Measurements from ENCODE around the gene FOLR3. TPM values are rescaled to one million over a fixed set of nuclear protein-coding genes. Genes with fewer than 3 reads are reported as not detected.
"Not testable (repeated sequence)": the region's sequence is repeated elsewhere in the genome, so short reads cannot be mapped to it uniquely, and the experiment has no call there.

The FOLR3 gene
- total and polyA plus RNA-seq, 5 experiments from 2014 or later, result not detected

- POLR2A ChIA-PET, result no interaction called here
- H3K4me1 Mint-ChIP-seq, result no peaks in the 10 kb centered on the region
- no peak overlapping the region for H3K4me3 Mint-ChIP-seq
- H3K36me3 Mint-ChIP-seq, result peaks cover 0 to 34% (median 19%) of the 10 kb centered on the region in 3 donors
- ATAC-seq (no peak), DNase-seq (no peak)
- peaks cover 8 to 35% (median 19%) of the 10 kb centered on the region in 9 donors for H3K9me3 Mint-ChIP-seq
- H3K27ac Mint-ChIP-seq, result no peak overlapping the region
- H3K27me3 Mint-ChIP-seq, result peaks cover 0 to 12% (median 8%) of the 10 kb centered on the region in 5 donors
These were observed 9.6 kb upstream of the FOLR3 start for GRCh38 chr11:72125956-72126355.

GRCh38 chr11:72127923-72128322, 7.6 kb upstream of the FOLR3 start:
- H3K9me3 Mint-ChIP-seq, result peaks cover 8 to 35% (median 19%) of the 10 kb centered on the region in 9 donors
- no peak overlapping the region for H3K4me3 Mint-ChIP-seq
- ATAC-seq (no peak), DNase-seq (no peak)
- H3K27ac Mint-ChIP-seq, result no peak overlapping the region
- H3K27me3 Mint-ChIP-seq, result peaks cover 0 to 13% (median 7%) of the 10 kb centered on the region in 5 donors
- POLR2A ChIA-PET, result no interaction called here
- H3K36me3 Mint-ChIP-seq, result peaks cover 0 to 34% (median 19%) of the 10 kb centered on the region in 3 donors
- no peaks in the 10 kb centered on the region for H3K4me1 Mint-ChIP-seq

- H3K4me3 Mint-ChIP-seq, result no peak overlapping the region
- peak overlapping the region in 1 of 10 donors; percentile 63 for H3K27ac Mint-ChIP-seq
- peaks cover 0 to 15% (median 11%) of the 10 kb centered on the region in 5 donors for H3K27me3 Mint-ChIP-seq
- peaks cover 0 to 2% (median 0%) of the 10 kb centered on the region in 4 donors for H3K4me1 Mint-ChIP-seq
- no peak for DNase-seq
- ATAC-seq, result no peak
- H3K9me3 Mint-ChIP-seq, result peaks cover 8 to 35% (median 19%) of the 10 kb centered on the region in 9 donors
- POLR2A ChIA-PET, result no interaction called here
- H3K36me3 Mint-ChIP-seq, result peaks cover 0 to 33% (median 19%) of the 10 kb centered on the region in 3 donors
These were observed 6.1 kb upstream of the FOLR3 start for GRCh38 chr11:72129381-72129780.

- POLR2A ChIA-PET, result no interaction called here
- H3K4me3 Mint-ChIP-seq, result no peak overlapping the region
- ATAC-seq (no peak), DNase-seq (no peak)
- peak overlapping the region in 1 of 10 donors; percentile 90 for H3K27ac Mint-ChIP-seq
- peaks cover 0 to 2% (median 0%) of the 10 kb centered on the region in 4 donors for H3K4me1 Mint-ChIP-seq
- peaks cover 0 to 18% (median 11%) of the 10 kb centered on the region in 5 donors for H3K27me3 Mint-ChIP-seq
- H3K9me3 Mint-ChIP-seq, result peaks cover 6 to 21% (median 15%) of the 10 kb centered on the region in 9 donors
- peaks cover 0 to 22% (median 15%) of the 10 kb centered on the region in 3 donors for H3K36me3 Mint-ChIP-seq
These were observed 2.9 kb upstream of the FOLR3 start for GRCh38 chr11:72132646-72133045.

- no peaks in the 10 kb centered on the region for H3K9me3 Mint-ChIP-seq
- H3K4me1 Mint-ChIP-seq, result peaks cover 0 to 2% (median 0%) of the 10 kb centered on the region in 4 donors
- no peak for DNase-seq
- ATAC-seq, result no peak
- POLR2A ChIA-PET, result no interaction called here
- H3K36me3 Mint-ChIP-seq, result no peaks in the 10 kb centered on the region
- no peak overlapping the region for H3K4me3 Mint-ChIP-seq
- peaks cover 3 to 12% (median 7%) of the 10 kb centered on the region in 5 donors for H3K27me3 Mint-ChIP-seq
- peak overlapping the region in 1 of 10 donors; percentile 47 for H3K27ac Mint-ChIP-seq
These were observed 562 bp downstream of the FOLR3 start for GRCh38 chr11:72135891-72136683.

GRCh38 chr11:72136684-72137262, 1.2 kb downstream of the FOLR3 start:
- Mint-ChIP-seq H3K4me1 (peaks cover 0 to 2% (median 0%) of the 10 kb centered on the region in 4 donors), H3K9me3 (no peaks in the 10 kb centered on the region), H3K36me3 (no peaks in the 10 kb centered on the region), H3K4me3 (no peak overlapping the region), H3K27ac (peak overlapping the region in 1 of 10 donors; percentile 47), H3K27me3 (peaks cover 3 to 12% (median 12%) of the 10 kb centered on the region in 5 donors)
- POLR2A ChIA-PET, result interaction anchor here (0.7 kb wide), 1 partner anchor 46 kb away, joined by 3 read pairs; no protein-coding TSS in a partner anchor
- DNase-seq, result no peak
- ATAC-seq, result no peak

GRCh38 chr11:72138821-72139390, 3.4 kb downstream of the FOLR3 start:
- H3K27ac Mint-ChIP-seq, result peak overlapping the region in 1 of 10 donors; percentile 46
- ATAC-seq, result no peak
- H3K9me3 Mint-ChIP-seq, result no peaks in the 10 kb centered on the region

GRCh38 chr11:72139500-72139899, 4.0 kb downstream of the FOLR3 start:
- no peak overlapping the region for H3K27ac Mint-ChIP-seq
- H3K4me1 Mint-ChIP-seq, result peaks cover 0 to 4% (median 2%) of the 10 kb centered on the region in 4 donors
- peaks cover 2 to 14% (median 8%) of the 10 kb centered on the region in 5 donors for H3K27me3 Mint-ChIP-seq
- POLR2A ChIA-PET, result no interaction called here
- no peaks in the 10 kb centered on the region for H3K9me3 Mint-ChIP-seq
- no peak overlapping the region for H3K4me3 Mint-ChIP-seq
- ATAC-seq (no peak), DNase-seq (no peak)
- H3K36me3 Mint-ChIP-seq, result no peaks in the 10 kb centered on the region

More at GRCh38 chr11:72138821-72139390, 3.4 kb downstream of the FOLR3 start:
- POLR2A ChIA-PET, result no interaction called here
- H3K27me3 Mint-ChIP-seq, result peaks cover 2 to 14% (median 8%) of the 10 kb centered on the region in 5 donors
- H3K4me1 Mint-ChIP-seq, result peaks cover 0 to 2% (median under 1%) of the 10 kb centered on the region in 4 donors
- no peak for DNase-seq
- H3K4me3 Mint-ChIP-seq, result no peak overlapping the region
- H3K36me3 Mint-ChIP-seq, result no peaks in the 10 kb centered on the region

- DNase-seq, result no peak
- H3K4me3 Mint-ChIP-seq, result no peak overlapping the region
- peak overlapping the region in 1 of 10 donors; percentile 21 for H3K27ac Mint-ChIP-seq
- H3K4me1 Mint-ChIP-seq, result peaks cover 0 to 4% (median 2%) of the 10 kb centered on the region in 4 donors
- POLR2A ChIA-PET, result no interaction called here
- H3K9me3 Mint-ChIP-seq, result no peaks in the 10 kb centered on the region
- no peak for ATAC-seq
- H3K36me3 Mint-ChIP-seq, result no peaks in the 10 kb centered on the region
- H3K27me3 Mint-ChIP-seq, result peaks cover 2 to 14% (median 6%) of the 10 kb centered on the region in 5 donors
These were observed 5.1 kb downstream of the FOLR3 start for GRCh38 chr11:72140661-72141060.

- Mint-ChIP-seq H3K36me3 (no peaks in the 10 kb centered on the region), H3K4me1 (peaks cover 0 to 4% (median 2%) of the 10 kb centered on the region in 4 donors), H3K27me3 (peaks cover 2 to 14% (median 6%) of the 10 kb centered on the region in 5 donors), H3K9me3 (no peaks in the 10 kb centered on the region), H3K4me3 (no peak overlapping the region), H3K27ac (no peak overlapping the region)
- POLR2A ChIA-PET, result no interaction called here
- no peak for ATAC-seq
- DNase-seq, result no peak
These were observed 5.5 kb downstream of the FOLR3 start for GRCh38 chr11:72141066-72141465.

- ATAC-seq, result not testable (repeated sequence)
These were observed 6.6 kb downstream of the FOLR3 start for GRCh38 chr11:72142086-72142485.

GRCh38 chr11:72142543-72142942, 7.0 kb downstream of the FOLR3 start:
- ATAC-seq, DNase-seq, H3K4me1 Mint-ChIP-seq, POLR2A ChIA-PET, H3K9me3 Mint-ChIP-seq, H3K4me3 Mint-ChIP-seq, H3K36me3 Mint-ChIP-seq, H3K27ac Mint-ChIP-seq: not testable (repeated sequence)
- peaks cover 2 to 14% (median 6%) of the 10 kb centered on the region in 5 donors for H3K27me3 Mint-ChIP-seq

More at GRCh38 chr11:72142086-72142485, 6.6 kb downstream of the FOLR3 start:
- H3K9me3 Mint-ChIP-seq, H3K4me3 Mint-ChIP-seq, DNase-seq, H3K27ac Mint-ChIP-seq, POLR2A ChIA-PET, H3K36me3 Mint-ChIP-seq, H3K4me1 Mint-ChIP-seq: not testable (repeated sequence)
- H3K27me3 Mint-ChIP-seq, result peaks cover 2 to 14% (median 6%) of the 10 kb centered on the region in 5 donors
